ENCODE results near the gene TRPC1. TPM values are rescaled to one million over a fixed set of nuclear protein-coding genes. Genes with fewer than 3 reads are reported as not detected.
A peak's percentile ranks its signal among the peaks of the same experiment; 100 is the strongest.

TRPC1 gene
- total RNA-seq, 4 donors from 2014 or later: 0.75 to 11.7 (median 4.6) TPM

DNA sequence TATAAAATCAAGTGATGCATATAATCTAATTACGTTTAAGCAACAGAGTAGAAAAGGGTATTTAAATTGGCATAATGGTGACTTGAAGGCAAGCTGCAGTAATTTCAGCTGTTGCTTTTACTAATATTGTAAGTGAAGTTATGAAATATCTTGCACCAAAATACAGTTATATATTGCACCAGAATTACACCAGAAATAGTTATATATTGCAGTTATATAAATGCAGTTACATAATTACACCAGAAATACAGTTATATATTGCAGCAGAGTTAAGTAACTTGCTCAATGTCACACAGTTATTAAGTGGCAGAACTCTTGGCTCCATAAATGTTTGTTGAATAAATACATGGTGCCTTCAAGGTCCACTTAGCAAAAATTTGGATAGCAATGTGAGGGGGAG lies 113.7 kb downstream of the TRPC1 start:
- DNase-seq: no peak
- no peak overlapping the region for H3K4me3 ChIP-seq
- no peaks in the 10 kb centered on the region for H3K4me1 ChIP-seq
- H3K27ac ChIP-seq: no peak overlapping the region
- 92 to 100% methylated on average over 1 of the region's 1 CpG for WGBS, 2 donors (ENCODE audit: low coverage in 1 of 2)
- in situ Hi-C loops (cut with MboI; ENCODE audit: low pct_ligation_motif_present in 1 of 4, low pct_unique_long_range_greater_than_20kb in 1 of 4, low sequenced_read_pairs in 3 of 4) (loop anchor here in 2 of 4 donors (25.0 kb wide), 1 partner anchor 150 kb away; no protein-coding TSS in a partner anchor), intact Hi-C loops (cut with DNase I; ENCODE audit: low total_unique reads) (loop anchor here (5.0 kb wide), 1 partner anchor 145 kb away; no protein-coding TSS in a partner anchor)
- TF ChIP-seq, protein P1, sequence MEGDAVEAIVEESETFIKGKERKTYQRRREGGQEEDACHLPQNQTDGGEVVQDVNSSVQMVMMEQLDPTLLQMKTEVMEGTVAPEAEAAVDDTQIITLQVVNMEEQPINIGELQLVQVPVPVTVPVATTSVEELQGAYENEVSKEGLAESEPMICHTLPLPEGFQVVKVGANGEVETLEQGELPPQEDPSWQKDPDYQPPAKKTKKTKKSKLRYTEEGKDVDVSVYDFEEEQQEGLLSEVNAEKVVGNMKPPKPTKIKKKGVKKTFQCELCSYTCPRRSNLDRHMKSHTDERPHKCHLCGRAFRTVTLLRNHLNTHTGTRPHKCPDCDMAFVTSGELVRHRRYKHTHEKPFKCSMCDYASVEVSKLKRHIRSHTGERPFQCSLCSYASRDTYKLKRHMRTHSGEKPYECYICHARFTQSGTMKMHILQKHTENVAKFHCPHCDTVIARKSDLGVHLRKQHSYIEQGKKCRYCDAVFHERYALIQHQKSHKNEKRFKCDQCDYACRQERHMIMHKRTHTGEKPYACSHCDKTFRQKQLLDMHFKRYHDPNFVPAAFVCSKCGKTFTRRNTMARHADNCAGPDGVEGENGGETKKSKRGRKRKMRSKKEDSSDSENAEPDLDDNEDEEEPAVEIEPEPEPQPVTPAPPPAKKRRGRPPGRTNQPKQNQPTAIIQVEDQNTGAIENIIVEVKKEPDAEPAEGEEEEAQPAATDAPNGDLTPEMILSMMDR (IDR thresholded peaks at IDR 0.05): no peak
- TF ChIP-seq EP300 (IDR thresholded peaks at IDR 0.05; ENCODE audit: low read depth): no peak
- TF ChIP-seq POLR2A (IDR thresholded peaks at IDR 0.05): no peak
- no peak for TF ChIP-seq POLR2AphosphoS5 (IDR thresholded peaks at IDR 0.05)
- H3K27me3 ChIP-seq: peaks cover 14% of the 10 kb centered on the region
- no peaks in the 10 kb centered on the region for H3K36me3 ChIP-seq
- no peaks in the 10 kb centered on the region for H3K9me3 ChIP-seq

DNA sequence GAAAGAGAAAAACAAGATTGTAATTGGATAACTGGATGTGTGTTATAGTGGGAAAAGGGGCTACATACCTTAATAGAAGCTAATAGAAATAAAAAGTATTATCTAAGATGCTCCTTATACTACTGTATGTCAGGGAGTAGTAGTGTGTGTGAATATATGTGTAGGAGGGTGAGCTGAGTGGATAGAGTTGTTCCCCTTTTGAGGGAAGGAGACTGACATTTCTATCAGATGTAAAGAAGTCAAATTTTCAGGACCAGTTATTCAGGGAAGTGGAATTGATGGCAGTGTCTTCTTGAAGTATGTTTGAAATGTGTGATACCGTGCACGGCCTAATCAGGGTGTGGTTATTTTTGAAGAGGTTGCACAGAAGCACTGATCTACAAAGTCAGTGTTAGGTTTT lies 116.0 kb downstream of the TRPC1 start:
- Histone ChIP-seq H3K9me3 (no peaks in the 10 kb centered on the region), H3K4me3 (no peak overlapping the region), H3K27me3 (peaks cover 9% of the 10 kb centered on the region), H3K36me3 (no peaks in the 10 kb centered on the region), H3K4me1 (no peaks in the 10 kb centered on the region), H3K27ac (no peak overlapping the region)
- 86 to 89% methylated on average over 2 of the region's 2 CpGs for WGBS, 2 donors (ENCODE audit: low coverage in 1 of 2)
- no peak for DNase-seq
- intact Hi-C loops (cut with DNase I; ENCODE audit: low total_unique reads) (loop anchor here (5.0 kb wide), 1 partner anchor 142 kb away; no protein-coding TSS in a partner anchor), in situ Hi-C loops (cut with MboI; ENCODE audit: low pct_ligation_motif_present in 1 of 4, low pct_unique_long_range_greater_than_20kb in 1 of 4, low sequenced_read_pairs in 3 of 4) (loop anchor here in 2 of 4 donors (25.0 kb wide), 1 partner anchor 147 kb away; no protein-coding TSS in a partner anchor)
- TF ChIP-seq POLR2A (IDR thresholded peaks at IDR 0.05) (no peak), POLR2AphosphoS5 (IDR thresholded peaks at IDR 0.05) (no peak), EP300 (IDR thresholded peaks at IDR 0.05; ENCODE audit: low read depth) (no peak)
- TF ChIP-seq, protein P1 (IDR thresholded peaks at IDR 0.05): no peak

DNA sequence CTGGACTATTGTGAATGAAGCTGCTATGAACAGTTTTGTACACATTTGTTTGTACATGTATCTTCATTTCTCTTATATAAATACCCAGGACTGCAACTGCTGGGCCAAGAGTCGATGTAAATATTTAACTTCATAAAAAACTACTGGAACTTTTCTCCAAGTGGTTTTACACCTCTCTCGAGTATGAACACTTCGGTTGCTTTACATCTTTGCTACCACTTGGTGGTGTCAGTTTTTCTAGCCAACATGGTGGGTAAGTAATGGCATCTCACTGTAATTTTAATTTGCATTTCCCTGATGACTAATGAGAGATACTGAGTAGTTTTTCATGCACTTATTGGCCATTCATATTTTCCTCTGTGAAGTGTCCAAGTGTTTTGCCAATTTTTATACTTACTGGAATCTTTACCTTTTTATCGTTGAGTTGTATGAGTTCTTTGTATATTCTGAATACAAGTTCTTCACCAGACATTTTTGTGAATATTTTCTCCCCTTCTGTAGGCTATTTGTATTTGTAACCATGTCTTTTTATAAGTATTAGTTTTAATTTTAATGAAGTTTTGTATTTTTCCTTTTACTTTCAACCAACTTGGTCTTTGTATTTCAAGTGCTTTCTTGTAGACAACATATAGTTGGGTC lies 120.6 kb downstream of the TRPC1 start:
- in situ Hi-C loops (cut with MboI; ENCODE audit: low pct_ligation_motif_present in 1 of 4, low pct_unique_long_range_greater_than_20kb in 1 of 4, low sequenced_read_pairs in 3 of 4): loop anchor here in 2 of 4 donors (25.0 kb wide), 1 partner anchor 143 kb away; no protein-coding TSS in a partner anchor
- H3K36me3 ChIP-seq: no peaks in the 10 kb centered on the region
- intact Hi-C loops (cut with DNase I; ENCODE audit: low total_unique reads): no loop called here
- H3K27ac ChIP-seq: no peak overlapping the region
- H3K4me3 ChIP-seq: no peak overlapping the region
- 43 to 46% methylated on average over 4 of the region's 4 CpGs for WGBS, 2 donors (ENCODE audit: low coverage in 1 of 2)
- no peaks in the 10 kb centered on the region for H3K4me1 ChIP-seq
- no peak for DNase-seq
- no peaks in the 10 kb centered on the region for H3K9me3 ChIP-seq
- TF ChIP-seq, protein P1 (IDR thresholded peaks at IDR 0.05): peak in 3 of 5 experiments; percentile 29 to 37 (median 29)
- TF ChIP-seq POLR2A (IDR thresholded peaks at IDR 0.05) (no peak), POLR2AphosphoS5 (IDR thresholded peaks at IDR 0.05) (no peak)
- no peaks in the 10 kb centered on the region for H3K27me3 ChIP-seq

DNA sequence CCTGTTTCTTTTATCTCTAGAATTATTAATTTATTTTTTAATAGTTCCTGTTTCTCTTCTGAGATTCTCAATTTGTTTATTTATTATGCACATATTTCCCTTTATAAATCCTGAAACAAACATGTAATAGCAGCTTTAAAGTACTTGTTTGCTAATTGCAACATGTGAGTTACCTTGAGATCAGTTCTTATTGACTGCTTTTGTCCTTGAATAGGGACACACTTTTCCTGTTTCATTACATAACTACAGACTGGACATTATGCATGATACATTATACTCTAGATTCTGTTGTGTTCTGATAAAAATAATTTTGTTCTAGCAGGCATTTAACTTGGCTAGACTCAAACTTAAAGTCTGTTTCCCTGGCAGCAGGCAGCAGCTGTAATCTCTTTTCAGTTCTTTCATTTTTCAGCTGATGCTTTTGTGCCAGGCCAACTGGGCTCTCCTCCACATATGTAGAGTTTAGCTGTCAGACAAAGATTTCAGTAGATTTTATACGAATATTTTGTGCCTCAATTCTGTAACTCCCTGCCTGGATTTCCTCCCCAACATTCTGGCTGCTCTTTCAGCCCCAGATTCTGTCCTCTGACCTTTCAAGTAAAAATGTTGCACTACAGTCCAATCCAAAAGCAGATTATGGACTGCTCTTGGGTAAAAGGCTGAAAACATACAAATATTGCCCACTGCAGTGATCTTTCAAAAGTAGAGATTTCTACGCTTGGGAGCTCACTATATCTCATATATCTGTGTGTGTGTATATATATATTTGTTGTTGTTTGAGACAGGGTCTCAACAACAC lies 123.1 kb downstream of the TRPC1 start:
- in situ Hi-C loops (cut with MboI; ENCODE audit: low pct_ligation_motif_present in 1 of 4, low pct_unique_long_range_greater_than_20kb in 1 of 4, low sequenced_read_pairs in 3 of 4) (loop anchor here in 2 of 4 donors (25.0 kb wide), 1 partner anchor 140 kb away; no protein-coding TSS in a partner anchor), intact Hi-C loops (cut with DNase I; ENCODE audit: low total_unique reads) (no loop called here)
- Histone ChIP-seq H3K4me1 (no peaks in the 10 kb centered on the region), H3K27me3 (no peaks in the 10 kb centered on the region), H3K27ac (no peak overlapping the region), H3K36me3 (no peaks in the 10 kb centered on the region), H3K9me3 (no peaks in the 10 kb centered on the region), H3K4me3 (no peak overlapping the region)
- DNase-seq: no peak
- WGBS, 2 donors (ENCODE audit: low coverage in 1 of 2): 42 to 75% methylated on average over 1 to 2 of the region's 2 CpGs
- no peak for TF ChIP-seq POLR2A (IDR thresholded peaks at IDR 0.05)
- no peak for TF ChIP-seq EP300 (IDR thresholded peaks at IDR 0.05; ENCODE audit: low read depth)
- TF ChIP-seq POLR2AphosphoS5 (IDR thresholded peaks at IDR 0.05): no peak
- TF ChIP-seq, protein P1 (IDR thresholded peaks at IDR 0.05): no peak
